GM10266 (cell line): ENCODE results near the gene SGTB.

Experiments
- DNase-seq: peaks from one replicate; pipeline ENCODE4 v3.0.0; 2012; ENCODE audit errors: extremely low spot score
- CTCF ChIP-seq: IDR thresholded peaks from 2 replicates; pipeline ENCODE4 v1.5.1; 2012; ENCODE audit warnings: mild to moderate bottlenecking, low read depth; ENCODE audit not compliant: control insufficient read depth, insufficient read depth; ENCODE audit errors: missing control alignments

SGTB gene

GRCh38 chr5:65721720-65722574 is at the start of gene SGTB, which contains the start of gene NLN:
Gene SGTB (minus strand): TSS chr5:65722109. CDS start chr5:65720807, 1,302 bp downstream.
Gene NLN (plus strand): TSS chr5:65722205. CDS start chr5:65722374, 169 bp downstream.
- TF ChIP-seq CTCF = no peak
- peak; percentile 97 for DNase-seq

DNA sequence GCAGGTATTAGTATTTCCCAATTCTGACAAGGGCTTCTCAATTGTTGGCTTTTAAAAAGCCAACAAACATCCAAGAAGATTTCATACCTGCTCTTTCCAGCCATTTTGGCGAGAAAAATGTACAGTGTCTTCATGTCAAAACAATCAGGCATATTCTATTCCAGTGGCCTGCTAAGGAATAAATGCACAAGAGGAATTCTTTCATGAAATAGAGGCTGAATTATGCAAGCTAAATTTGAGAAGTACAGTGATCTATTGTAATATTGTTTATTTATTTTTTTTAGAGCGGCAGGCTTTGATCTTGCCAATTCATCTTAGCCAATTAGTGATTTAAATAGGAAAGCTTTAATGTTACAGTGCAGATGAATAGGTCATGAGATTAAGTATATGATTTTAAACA is 49.4 kb upstream of the SGTB start:
- DNase-seq = no peak
- TF ChIP-seq CTCF = no peak

DNA sequence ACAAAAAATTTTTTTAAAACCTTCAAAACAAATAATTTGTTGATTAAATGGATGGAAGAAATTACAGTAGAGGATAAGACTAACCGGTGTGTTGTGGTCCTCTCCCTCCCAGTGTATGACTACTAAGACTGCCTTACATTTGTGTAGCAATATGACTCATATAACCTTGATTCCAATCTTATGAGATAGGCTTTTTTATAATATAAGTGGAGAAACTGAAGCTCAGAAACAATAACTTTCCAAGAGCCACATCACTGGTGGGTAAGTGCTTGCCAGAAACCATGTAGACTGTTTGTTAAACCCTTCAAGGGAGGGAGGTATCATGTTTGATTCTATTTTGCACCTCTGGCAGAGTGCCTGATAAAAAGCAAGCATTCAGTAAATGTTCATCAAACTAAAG is 47.6 kb upstream of the SGTB start:
- no peak for TF ChIP-seq CTCF
- no peak for DNase-seq

- no peak for DNase-seq
- TF ChIP-seq CTCF = no peak
Measured at GRCh38 chr5:65768723-65769346, 46.9 kb upstream of the SGTB start.

- DNase-seq = no peak
Measured at GRCh38 chr5:65767565-65767964, 45.7 kb upstream of the SGTB start.

DNA sequence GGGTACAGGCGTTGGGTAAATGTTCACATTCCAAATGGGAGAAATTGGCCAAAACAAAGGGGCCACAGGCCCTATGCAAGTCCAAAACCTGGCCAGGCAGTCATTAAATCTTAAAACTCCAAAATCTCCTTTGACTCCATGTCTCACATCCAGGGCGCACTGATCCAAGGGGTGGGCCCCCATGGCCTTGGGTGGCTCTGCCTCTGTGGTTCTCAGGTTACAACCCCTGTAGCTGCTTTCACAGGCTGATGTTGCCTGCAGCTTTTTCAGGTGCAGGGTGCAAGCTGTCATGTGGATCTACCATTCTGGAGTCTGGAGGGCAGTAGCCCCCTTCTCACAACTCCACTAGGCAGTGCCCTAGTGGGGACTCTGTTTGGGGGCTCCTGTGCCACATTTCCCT is 44.9 kb upstream of the SGTB start:
- no peak for TF ChIP-seq CTCF
- DNase-seq = no peak

More at GRCh38 chr5:65767565-65767964, 45.7 kb upstream of the SGTB start:
- TF ChIP-seq CTCF = no peak

GRCh38 chr5:65766175-65766574 is 44.3 kb upstream of the SGTB start:
- DNase-seq = no peak
- TF ChIP-seq CTCF = no peak
